GM12874 (cell line): ENCODE data around the gene COMTD1.

ENCODE experiments used
- TF ChIP-seq, protein P1 (sequence below): IDR thresholded peaks from 2 replicates; pipeline ENCODE4 v1.5.1; 2011; ENCODE audit warnings: low read depth, mild to moderate bottlenecking, control low read depth, low read length, moderate library complexity; ENCODE audit not compliant: insufficient read depth

Gene COMTD1

DNA sequence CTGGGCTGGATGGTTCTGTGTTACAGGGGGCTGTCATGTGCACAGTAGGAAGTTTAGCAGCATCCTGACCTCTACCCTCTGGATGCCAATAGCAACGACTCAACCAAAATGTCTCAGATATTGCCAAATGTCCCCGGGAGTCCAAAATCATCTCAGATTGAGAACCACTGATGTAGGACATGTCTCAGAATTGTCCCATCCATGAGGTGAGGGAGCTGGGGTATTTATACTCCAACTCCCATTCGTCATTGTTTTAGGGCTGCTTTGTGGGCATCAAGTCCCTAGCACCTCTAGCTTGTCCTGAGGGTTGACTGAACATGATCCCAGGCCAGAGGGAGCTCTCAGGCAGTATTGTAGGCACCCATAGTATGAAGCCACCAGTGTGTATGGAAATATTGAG lies 25.2 kb upstream of the COMTD1 start:
- TF ChIP-seq, protein P1, sequence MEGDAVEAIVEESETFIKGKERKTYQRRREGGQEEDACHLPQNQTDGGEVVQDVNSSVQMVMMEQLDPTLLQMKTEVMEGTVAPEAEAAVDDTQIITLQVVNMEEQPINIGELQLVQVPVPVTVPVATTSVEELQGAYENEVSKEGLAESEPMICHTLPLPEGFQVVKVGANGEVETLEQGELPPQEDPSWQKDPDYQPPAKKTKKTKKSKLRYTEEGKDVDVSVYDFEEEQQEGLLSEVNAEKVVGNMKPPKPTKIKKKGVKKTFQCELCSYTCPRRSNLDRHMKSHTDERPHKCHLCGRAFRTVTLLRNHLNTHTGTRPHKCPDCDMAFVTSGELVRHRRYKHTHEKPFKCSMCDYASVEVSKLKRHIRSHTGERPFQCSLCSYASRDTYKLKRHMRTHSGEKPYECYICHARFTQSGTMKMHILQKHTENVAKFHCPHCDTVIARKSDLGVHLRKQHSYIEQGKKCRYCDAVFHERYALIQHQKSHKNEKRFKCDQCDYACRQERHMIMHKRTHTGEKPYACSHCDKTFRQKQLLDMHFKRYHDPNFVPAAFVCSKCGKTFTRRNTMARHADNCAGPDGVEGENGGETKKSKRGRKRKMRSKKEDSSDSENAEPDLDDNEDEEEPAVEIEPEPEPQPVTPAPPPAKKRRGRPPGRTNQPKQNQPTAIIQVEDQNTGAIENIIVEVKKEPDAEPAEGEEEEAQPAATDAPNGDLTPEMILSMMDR, result no peak

DNA sequence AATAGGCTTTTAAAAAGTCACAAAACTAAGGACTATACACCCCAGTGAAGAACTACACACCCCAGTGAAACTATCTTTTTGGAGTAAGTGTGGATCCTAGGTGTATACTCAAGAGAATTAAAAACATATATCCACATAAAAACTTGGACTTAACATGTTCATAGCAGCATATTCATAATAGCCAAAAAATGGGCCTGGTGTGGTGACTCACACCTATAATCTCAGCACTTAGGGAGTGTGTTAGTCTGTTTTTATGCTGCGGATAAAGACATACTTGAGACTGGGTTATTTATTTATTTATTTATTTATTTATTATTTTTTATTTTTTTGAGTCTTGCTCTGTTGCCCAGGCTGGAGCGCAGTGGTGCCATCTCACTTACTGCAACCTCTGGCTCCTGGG lies 19.0 kb upstream of the COMTD1 start:
- TF ChIP-seq, protein P1, result no peak

DNA sequence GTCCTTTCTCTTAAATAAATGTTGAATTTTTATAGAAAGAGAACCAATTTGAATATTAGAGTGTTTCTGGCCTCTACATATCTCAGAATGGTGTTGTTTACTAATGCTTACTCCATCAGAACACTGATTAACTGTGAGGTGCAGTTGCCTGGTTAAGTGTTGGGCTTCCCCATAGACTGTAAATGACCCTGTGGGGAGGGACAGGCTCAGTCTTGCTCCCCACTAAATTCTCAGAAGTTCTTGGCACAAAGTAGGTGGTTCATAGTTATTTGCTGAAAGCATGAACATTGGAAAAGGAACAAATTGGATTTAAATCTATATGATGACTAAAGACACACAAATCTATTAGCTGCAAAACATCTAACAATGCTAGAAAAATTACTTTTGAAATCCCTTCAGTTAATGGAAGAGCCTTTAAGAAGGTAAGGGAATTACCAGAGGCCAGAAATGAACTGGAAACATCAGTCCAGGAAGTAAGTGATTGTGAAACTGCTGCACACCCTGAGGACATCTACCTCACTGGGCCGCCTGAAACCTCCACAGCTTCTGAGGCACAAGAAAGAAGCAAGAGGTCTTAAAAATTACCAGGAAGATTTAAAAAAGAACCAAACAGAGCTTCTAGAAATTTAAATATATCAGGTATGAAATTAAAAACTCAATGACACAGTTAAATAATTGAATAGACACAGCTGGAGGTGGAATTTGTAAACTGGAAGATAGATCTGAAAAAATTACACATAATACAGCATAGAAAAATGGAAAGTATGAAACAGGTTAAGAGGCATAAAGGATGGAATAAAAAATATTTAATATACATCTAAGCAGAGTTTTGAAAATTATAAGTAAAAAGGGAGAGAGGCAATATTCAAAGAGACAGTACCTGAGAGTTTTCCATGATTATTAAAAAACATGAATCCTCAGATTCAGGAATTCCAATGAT lies 17.8 kb upstream of the COMTD1 start:
- TF ChIP-seq, protein P1, result no peak

DNA sequence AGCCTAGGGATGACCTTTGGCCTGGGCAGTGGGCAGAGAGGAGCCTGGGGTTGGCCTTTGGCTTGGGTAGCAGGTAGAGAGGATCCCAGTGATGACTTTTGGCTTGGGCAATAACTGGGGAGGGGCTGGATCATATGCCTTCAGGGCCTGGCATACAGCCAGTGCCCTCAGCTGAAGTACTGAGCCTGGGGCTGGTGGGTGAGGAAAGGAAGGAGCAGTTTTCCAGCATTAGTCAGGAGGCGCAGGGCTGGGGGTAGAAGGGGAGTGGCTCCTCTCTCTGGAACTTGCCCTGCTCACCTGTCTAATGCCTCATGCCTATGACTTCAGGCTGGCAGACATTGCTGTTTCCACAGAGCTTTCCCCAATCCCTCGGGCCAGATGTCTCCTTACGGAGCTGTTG lies 15.2 kb upstream of the COMTD1 start:
- TF ChIP-seq, protein P1, result no peak

DNA sequence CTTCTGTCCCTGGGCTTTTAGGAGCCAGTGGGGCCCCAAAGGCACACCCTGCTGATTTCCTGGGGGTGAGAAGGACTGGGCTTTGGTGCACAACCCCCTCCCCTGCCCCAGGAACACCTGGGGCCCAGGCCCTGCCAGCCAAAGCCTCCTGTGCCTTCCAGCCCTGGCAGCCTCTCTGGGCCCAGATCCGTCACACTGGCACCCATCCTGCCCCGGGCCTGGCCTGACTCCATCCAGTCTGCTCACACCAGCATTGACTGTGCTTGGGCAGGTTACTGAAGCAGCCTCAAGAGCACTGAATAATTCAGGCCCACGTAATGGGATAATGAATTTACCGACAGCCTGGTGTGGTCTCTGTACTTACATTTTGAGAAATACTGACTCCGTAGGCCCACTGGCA lies 12.0 kb upstream of the COMTD1 start:
- TF ChIP-seq, protein P1, result no peak

DNA sequence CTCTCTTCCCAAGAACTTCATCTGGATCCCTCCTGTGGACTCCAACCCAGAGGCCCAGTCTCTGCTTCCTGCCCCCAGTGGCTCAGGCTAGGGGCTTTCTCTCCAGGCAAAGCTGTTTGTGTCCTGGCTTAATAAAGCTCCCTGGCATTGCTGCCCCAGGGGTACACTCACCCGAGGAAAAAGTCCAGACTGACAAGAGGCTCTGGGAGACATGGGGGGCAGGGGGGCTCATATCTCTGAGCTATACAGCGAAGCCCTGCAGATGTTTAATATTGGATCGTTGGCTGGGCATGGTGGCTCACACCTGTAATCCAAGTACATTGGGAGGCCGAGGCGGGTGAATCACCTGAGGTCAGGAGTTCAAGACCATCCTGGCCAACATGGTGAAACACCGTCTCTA lies 10.7 kb upstream of the COMTD1 start:
- TF ChIP-seq, protein P1, result no peak

DNA sequence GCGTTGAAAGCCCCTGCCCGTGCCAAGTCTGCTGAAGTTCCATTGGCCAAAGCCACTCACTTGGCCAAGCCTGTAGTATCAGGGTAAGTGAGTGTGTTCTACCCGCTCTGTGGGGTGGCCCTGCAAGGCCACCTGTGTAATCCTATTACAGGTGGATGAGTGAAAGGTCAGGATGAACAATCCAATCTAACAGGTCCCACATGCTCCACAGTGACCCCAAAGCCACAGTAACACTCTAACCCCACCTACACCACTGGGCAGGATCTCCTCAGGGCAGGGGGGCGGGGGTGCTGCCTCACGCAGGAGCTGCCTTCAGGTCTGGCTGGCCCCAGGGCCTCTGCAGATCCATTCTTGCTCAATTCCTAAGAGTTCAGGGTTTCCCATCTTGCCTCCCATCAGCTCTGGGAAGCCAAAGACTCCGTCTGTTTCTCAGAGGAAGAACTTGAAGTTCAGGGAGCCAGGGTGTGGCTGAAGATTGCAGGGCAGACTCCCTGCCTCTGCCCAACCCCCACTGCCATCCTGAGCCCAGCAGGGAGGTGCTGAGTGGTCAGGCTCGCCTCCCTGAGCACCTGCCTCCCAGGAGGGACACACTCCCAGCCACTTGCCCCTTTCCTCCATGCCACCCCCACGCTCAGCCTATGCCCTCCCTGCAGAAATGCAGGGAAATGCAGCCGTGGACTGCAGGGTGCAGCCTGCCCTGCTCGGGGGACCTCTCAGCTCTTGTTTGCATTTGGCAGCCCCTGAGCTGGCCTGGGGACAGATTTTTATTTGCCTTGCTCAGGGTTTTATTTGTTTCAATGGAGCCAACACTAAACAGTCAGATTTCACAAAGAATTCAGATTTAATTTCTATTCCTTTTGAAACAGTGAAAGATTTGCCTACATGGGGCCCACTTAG lies 9.8 kb upstream of the COMTD1 start:
- TF ChIP-seq, protein P1, result no peak
